Measurements from ENCODE around the gene TBXAS1. TPM values are rescaled to one million over a fixed set of nuclear protein-coding genes. Genes with fewer than 3 reads are reported as not detected.
A peak's percentile ranks its signal among the peaks of the same experiment; 100 is the strongest.

Gene TBXAS1
- total RNA-seq, 1 experiment from 2014 or later = not detected

DNA sequence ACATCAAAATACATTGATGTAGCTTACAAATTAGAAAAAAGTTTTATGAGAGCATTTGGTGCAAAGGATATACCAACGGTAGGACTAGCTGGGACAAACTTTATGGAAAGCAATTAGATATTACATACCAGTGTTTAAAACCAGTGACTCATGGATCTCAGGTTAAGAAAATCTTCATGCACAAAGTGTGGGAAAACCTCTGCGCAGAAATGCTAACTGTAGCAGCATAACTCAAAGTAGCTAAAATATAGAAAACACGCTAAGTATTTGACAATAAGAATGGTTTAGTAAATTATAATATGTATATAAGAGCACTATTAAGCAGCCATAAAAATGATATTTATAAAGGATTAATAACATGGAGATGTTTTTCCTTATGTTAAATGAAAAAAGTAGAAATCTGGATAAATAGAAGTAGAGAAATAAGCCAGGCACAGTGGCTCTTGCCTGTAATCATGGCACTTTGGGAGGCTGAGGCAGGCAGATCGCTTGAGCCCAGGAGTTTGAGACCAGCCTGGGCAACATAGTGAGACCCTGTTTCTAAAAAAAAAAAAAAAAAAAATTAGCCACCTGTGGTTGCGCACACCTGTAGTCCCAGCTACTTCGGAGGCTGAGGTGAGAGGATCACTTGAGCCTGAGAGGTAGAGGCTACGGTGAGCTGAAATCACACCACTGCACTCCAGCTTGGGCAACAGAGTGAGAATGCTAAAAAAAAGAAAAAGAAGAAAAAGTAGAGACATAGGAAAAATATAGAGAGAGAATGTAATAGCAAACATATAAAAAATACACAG, 37.2 kb downstream of the TBXAS1 start:
- H3K9ac ChIP-seq (ENCODE audit: low read length) = no peak overlapping the region
- no peaks in the 10 kb centered on the region for H3K79me2 ChIP-seq (ENCODE audit: low read length)
- no peaks in the 10 kb centered on the region for H4K20me1 ChIP-seq (ENCODE audit: insufficient read depth, low read depth, low read length)

DNA sequence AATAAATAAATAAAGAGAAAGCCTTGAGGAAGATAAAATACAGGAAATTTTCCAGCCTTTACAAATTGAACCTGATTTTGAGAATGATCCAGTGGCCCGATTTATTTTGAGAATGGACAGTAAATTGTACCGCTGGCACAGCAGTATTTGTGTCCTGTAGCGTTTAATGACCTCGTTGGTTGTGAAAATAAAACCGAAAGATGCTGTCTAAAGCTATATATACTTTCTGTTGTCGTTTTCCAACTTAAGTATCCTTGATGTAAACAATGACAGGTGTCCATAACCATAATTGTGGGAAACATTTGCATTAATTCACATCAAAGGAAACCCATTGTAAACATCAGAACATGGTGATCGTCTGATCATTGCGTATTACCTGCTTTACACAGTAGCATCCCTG, 38.8 kb downstream of the TBXAS1 start:
- no peak overlapping the region for H3K4me2 ChIP-seq (ENCODE audit: low read depth, low read length, poor library complexity, severe bottlenecking)
- H2AFZ ChIP-seq (ENCODE audit: low read length) = no peak overlapping the region
- H4K20me1 ChIP-seq (ENCODE audit: insufficient read depth, low read depth, low read length) = no peaks in the 10 kb centered on the region
- H3K27me3 ChIP-seq (ENCODE audit: low read length) = no peaks in the 10 kb centered on the region
- no peak overlapping the region for H3K9ac ChIP-seq (ENCODE audit: low read length)
- no peaks in the 10 kb centered on the region for H3K79me2 ChIP-seq (ENCODE audit: low read length)
- H3K36me3 ChIP-seq (ENCODE audit: insufficient read depth, low read length) = no peaks in the 10 kb centered on the region
- no peak overlapping the region for H3K27ac ChIP-seq (ENCODE audit: low read length)
- no peaks in the 10 kb centered on the region for H3K4me1 ChIP-seq (ENCODE audit: low read length)
- H3K4me3 ChIP-seq (ENCODE audit: low read length) = no peak overlapping the region
- no peaks in the 10 kb centered on the region for H3K9me2 ChIP-seq (replicated peaks; ENCODE audit: insufficient read depth, low read length)
- H3K9me3 ChIP-seq (ENCODE audit: low read length) = peaks cover 3% of the 10 kb centered on the region; the same call in 1 of the 2 replicates
- DNase-seq = peak; percentile 10

More for the DNA sequence above, 37.2 kb downstream of the TBXAS1 start:
- no peaks in the 10 kb centered on the region for H3K9me2 ChIP-seq (replicated peaks; ENCODE audit: insufficient read depth, low read length)
- no peaks in the 10 kb centered on the region for H3K36me3 ChIP-seq (ENCODE audit: insufficient read depth, low read length)
- no peak for DNase-seq
- H3K27me3 ChIP-seq (ENCODE audit: low read length) = no peaks in the 10 kb centered on the region
- no peak overlapping the region for H3K27ac ChIP-seq (ENCODE audit: low read length)
- H2AFZ ChIP-seq (ENCODE audit: low read length) = no peak overlapping the region
- H3K4me3 ChIP-seq (ENCODE audit: low read length) = no peak overlapping the region
- no peaks in the 10 kb centered on the region for H3K4me1 ChIP-seq (ENCODE audit: low read length)
- no peak overlapping the region for H3K4me2 ChIP-seq (ENCODE audit: low read depth, low read length, poor library complexity, severe bottlenecking)
- peaks cover 3% of the 10 kb centered on the region; the same call in 1 of the 2 replicates for H3K9me3 ChIP-seq (ENCODE audit: low read length)

DNA sequence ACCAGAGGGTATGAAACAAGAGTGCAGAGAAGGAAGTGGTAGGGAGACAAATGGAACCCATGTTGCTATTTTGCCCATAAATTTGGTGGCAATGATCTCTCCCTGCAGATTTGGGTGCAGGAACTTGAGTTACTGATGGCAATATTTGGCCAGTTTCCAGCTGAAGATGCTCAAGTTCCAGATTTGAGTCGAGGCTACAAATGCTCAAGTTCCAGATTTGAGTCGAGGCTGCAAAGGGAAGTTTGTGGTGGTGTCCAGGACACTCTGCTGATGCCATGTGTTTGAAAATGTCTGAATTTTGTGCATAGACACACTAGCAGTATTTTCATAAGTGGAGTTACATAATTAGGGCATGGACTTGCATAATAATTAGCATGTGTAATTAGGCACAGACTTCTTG, 40.8 kb downstream of the TBXAS1 start:
- Histone ChIP-seq H3K9me2 (replicated peaks; ENCODE audit: insufficient read depth, low read length) (no peaks in the 10 kb centered on the region), H3K27me3 (ENCODE audit: low read length) (no peaks in the 10 kb centered on the region), H3K4me1 (ENCODE audit: low read length) (no peaks in the 10 kb centered on the region), H3K36me3 (ENCODE audit: insufficient read depth, low read length) (no peaks in the 10 kb centered on the region), H3K27ac (ENCODE audit: low read length) (no peak overlapping the region), H4K20me1 (ENCODE audit: insufficient read depth, low read depth, low read length) (no peaks in the 10 kb centered on the region), H3K4me2 (ENCODE audit: low read depth, low read length, poor library complexity, severe bottlenecking) (no peak overlapping the region), H3K4me3 (ENCODE audit: low read length) (no peak overlapping the region), H3K79me2 (ENCODE audit: low read length) (no peaks in the 10 kb centered on the region), H2AFZ (ENCODE audit: low read length) (no peak overlapping the region), H3K9me3 (ENCODE audit: low read length) (no peaks in the 10 kb centered on the region), H3K9ac (ENCODE audit: low read length) (no peak overlapping the region)
- DNase-seq = peak; percentile 12

DNA sequence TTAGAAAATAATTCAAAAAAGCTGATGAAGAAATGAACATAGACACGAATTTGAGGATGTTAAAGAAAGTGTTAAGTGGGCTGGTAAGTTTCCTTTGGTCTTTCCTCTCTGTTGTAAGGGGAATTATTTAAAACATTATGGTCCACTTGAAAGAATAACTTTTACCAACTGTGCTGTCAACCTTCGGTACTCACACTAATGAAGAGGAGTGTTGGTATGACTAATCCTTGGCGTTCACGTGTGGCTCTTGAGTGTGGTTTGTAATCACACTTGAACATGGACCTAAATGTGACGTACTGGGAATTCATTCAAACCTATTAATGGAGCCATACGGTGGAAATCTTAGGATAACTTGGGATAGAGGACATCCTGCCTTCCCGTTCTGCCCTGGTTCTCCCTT, 41.3 kb downstream of the TBXAS1 start:
- Histone ChIP-seq H3K27ac (ENCODE audit: low read length) (no peak overlapping the region), H3K9ac (ENCODE audit: low read length) (no peak overlapping the region), H3K27me3 (ENCODE audit: low read length) (no peaks in the 10 kb centered on the region), H3K4me2 (ENCODE audit: low read depth, low read length, poor library complexity, severe bottlenecking) (no peak overlapping the region), H3K79me2 (ENCODE audit: low read length) (no peaks in the 10 kb centered on the region), H3K36me3 (ENCODE audit: insufficient read depth, low read length) (no peaks in the 10 kb centered on the region), H3K9me2 (replicated peaks; ENCODE audit: insufficient read depth, low read length) (no peaks in the 10 kb centered on the region), H2AFZ (ENCODE audit: low read length) (no peak overlapping the region), H3K9me3 (ENCODE audit: low read length) (no peaks in the 10 kb centered on the region), H3K4me1 (ENCODE audit: low read length) (no peaks in the 10 kb centered on the region), H4K20me1 (ENCODE audit: insufficient read depth, low read depth, low read length) (no peaks in the 10 kb centered on the region), H3K4me3 (ENCODE audit: low read length) (no peak overlapping the region)
- DNase-seq = peak; percentile 27

DNA sequence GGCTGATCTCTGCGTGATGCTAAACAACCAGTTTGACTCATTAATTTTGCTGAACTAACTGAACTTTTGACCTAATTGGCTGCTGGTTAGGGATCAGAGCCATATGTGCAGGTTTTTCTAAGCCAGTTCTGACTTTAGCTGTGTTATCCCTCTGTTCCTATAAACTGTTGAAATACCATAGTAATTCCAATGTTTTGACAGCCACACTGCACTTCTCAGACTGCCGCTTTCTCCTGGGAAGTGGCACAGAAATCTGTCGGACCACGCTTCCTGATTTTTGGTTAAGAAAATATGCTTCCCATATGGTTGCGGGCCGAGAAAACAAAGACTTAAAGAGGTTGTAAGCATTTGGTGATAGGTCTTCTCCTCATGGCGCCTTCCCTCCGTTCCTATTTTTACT, 42.3 kb downstream of the TBXAS1 start:
- H3K4me1 ChIP-seq (ENCODE audit: low read length) = no peaks in the 10 kb centered on the region
- H3K27me3 ChIP-seq (ENCODE audit: low read length) = no peaks in the 10 kb centered on the region
- H4K20me1 ChIP-seq (ENCODE audit: insufficient read depth, low read depth, low read length) = no peaks in the 10 kb centered on the region
- H3K36me3 ChIP-seq (ENCODE audit: insufficient read depth, low read length) = no peaks in the 10 kb centered on the region
- H3K79me2 ChIP-seq (ENCODE audit: low read length) = no peaks in the 10 kb centered on the region
- no peak overlapping the region for H3K27ac ChIP-seq (ENCODE audit: low read length)
- H2AFZ ChIP-seq (ENCODE audit: low read length) = no peak overlapping the region
- H3K4me2 ChIP-seq (ENCODE audit: low read depth, low read length, poor library complexity, severe bottlenecking) = no peak overlapping the region
- H3K9me2 ChIP-seq (replicated peaks; ENCODE audit: insufficient read depth, low read length) = no peaks in the 10 kb centered on the region
- H3K9ac ChIP-seq (ENCODE audit: low read length) = no peak overlapping the region
- no peak overlapping the region for H3K4me3 ChIP-seq (ENCODE audit: low read length)
- no peak for DNase-seq
- H3K9me3 ChIP-seq (ENCODE audit: low read length) = no peaks in the 10 kb centered on the region

DNA sequence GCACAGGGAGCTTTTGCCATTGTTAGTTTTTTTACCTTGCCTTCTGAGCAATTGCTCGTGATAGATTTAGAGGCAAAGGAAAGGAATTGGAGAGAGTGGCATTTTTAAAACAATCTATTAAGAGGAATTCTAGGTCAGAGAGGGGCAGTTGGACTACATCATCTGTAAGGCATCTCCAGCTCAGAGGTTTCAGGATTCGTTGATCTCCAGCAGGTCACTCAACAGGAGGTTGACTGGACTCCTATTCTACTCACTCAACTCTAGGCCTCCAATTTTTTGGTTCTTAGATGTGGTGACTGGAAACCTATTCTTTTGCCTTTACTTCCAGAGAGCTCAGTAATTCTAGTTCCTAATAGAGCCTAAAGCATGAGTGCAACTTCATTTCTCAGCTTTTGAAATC, 42.8 kb downstream of the TBXAS1 start:
- Histone ChIP-seq H3K27ac (ENCODE audit: low read length) (no peak overlapping the region), H3K4me2 (ENCODE audit: low read depth, low read length, poor library complexity, severe bottlenecking) (no peak overlapping the region), H3K9ac (ENCODE audit: low read length) (no peak overlapping the region), H3K9me3 (ENCODE audit: low read length) (no peaks in the 10 kb centered on the region), H3K79me2 (ENCODE audit: low read length) (no peaks in the 10 kb centered on the region), H3K27me3 (ENCODE audit: low read length) (no peaks in the 10 kb centered on the region), H3K4me3 (ENCODE audit: low read length) (no peak overlapping the region), H3K4me1 (ENCODE audit: low read length) (no peaks in the 10 kb centered on the region), H4K20me1 (ENCODE audit: insufficient read depth, low read depth, low read length) (no peaks in the 10 kb centered on the region), H3K9me2 (replicated peaks; ENCODE audit: insufficient read depth, low read length) (no peaks in the 10 kb centered on the region), H3K36me3 (ENCODE audit: insufficient read depth, low read length) (no peaks in the 10 kb centered on the region), H2AFZ (ENCODE audit: low read length) (no peak overlapping the region)
- no peak for DNase-seq

DNA sequence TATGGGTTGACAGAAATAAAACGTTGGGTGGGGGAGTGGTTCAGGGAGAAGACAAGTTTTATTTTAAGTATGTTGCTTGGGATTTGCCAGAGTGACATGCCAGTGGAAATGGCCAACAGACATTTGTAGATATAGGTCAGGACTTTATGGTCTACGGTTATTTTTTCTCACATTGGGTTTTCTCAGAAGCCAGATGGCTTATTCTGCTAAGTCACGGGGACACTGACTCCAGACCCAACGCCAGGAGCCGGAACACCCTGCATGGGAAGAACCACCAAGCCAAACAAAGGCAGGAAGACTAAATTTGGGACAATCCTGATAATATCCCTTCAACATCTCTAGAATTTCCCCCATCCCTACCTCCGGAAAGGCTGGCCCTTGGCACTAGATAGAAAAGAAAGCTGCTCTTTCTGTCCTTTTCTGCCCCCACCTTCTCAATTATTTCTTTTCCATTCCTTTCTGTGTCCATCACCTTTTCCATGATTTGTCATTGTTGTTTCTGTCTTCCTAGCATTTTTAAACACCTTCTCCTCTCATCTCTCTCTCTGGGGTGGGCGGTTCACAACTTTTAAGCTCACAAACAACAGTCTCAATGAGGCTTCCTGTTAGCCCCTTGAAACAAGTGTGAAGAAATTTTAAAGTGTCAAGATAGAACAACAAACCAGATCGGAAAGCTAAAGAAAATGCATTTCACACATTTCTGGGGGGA, 44.7 kb downstream of the TBXAS1 start:
- H3K9ac ChIP-seq (ENCODE audit: low read length) = no peak overlapping the region
- no peaks in the 10 kb centered on the region for H3K27me3 ChIP-seq (ENCODE audit: low read length)
- no peaks in the 10 kb centered on the region for H3K36me3 ChIP-seq (ENCODE audit: insufficient read depth, low read length)
- peak; percentile 25 for DNase-seq
- H2AFZ ChIP-seq (ENCODE audit: low read length) = no peak overlapping the region
- H3K9me2 ChIP-seq (replicated peaks; ENCODE audit: insufficient read depth, low read length) = no peaks in the 10 kb centered on the region
- no peak overlapping the region for H3K4me2 ChIP-seq (ENCODE audit: low read depth, low read length, poor library complexity, severe bottlenecking)
- H3K27ac ChIP-seq (ENCODE audit: low read length) = no peak overlapping the region
- H4K20me1 ChIP-seq (ENCODE audit: insufficient read depth, low read depth, low read length) = no peaks in the 10 kb centered on the region
- H3K79me2 ChIP-seq (ENCODE audit: low read length) = no peaks in the 10 kb centered on the region
- no peaks in the 10 kb centered on the region for H3K9me3 ChIP-seq (ENCODE audit: low read length)
- no peak overlapping the region for H3K4me3 ChIP-seq (ENCODE audit: low read length)
- no peaks in the 10 kb centered on the region for H3K4me1 ChIP-seq (ENCODE audit: low read length)

DNA sequence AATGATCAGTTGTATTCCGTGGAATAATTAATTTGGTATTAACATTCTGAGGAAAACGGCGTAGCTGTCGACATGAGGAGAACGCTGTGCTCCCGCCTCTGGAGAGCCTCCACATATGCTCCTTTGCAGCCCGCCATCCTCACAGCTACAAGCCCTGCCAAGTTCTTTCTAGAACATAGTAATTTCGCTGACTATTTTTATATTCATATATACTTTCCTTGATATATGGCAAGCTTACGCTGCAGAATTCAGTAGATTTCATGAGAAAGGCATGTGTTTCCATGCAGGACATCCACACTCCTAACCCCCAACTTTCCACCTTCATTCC, 45.2 kb downstream of the TBXAS1 start:
- Histone ChIP-seq H4K20me1 (ENCODE audit: insufficient read depth, low read depth, low read length) (no peaks in the 10 kb centered on the region), H3K27me3 (ENCODE audit: low read length) (no peaks in the 10 kb centered on the region), H3K9me3 (ENCODE audit: low read length) (no peaks in the 10 kb centered on the region), H3K4me3 (ENCODE audit: low read length) (no peak overlapping the region), H3K36me3 (ENCODE audit: insufficient read depth, low read length) (no peaks in the 10 kb centered on the region), H3K9me2 (replicated peaks; ENCODE audit: insufficient read depth, low read length) (no peaks in the 10 kb centered on the region), H3K4me1 (ENCODE audit: low read length) (no peaks in the 10 kb centered on the region), H3K4me2 (ENCODE audit: low read depth, low read length, poor library complexity, severe bottlenecking) (no peak overlapping the region), H2AFZ (ENCODE audit: low read length) (no peak overlapping the region), H3K9ac (ENCODE audit: low read length) (no peak overlapping the region), H3K79me2 (ENCODE audit: low read length) (no peaks in the 10 kb centered on the region), H3K27ac (ENCODE audit: low read length) (no peak overlapping the region)
- peak; percentile 6 for DNase-seq

Data from Karpas-422 (cell line).